Loucy (cell line): ENCODE measurements around the gene PROX2.

ENCODE experiments used
- H2AFZ ChIP-seq: fragments of 200-600 bp; sonication (generic); 2 replicates; pipeline ENCODE4 v1.6.0; 2016; ENCODE audit warnings: antibody characterized with exemption, mild to moderate bottlenecking, low read length, moderate library complexity
- H3F3A ChIP-seq: fragments of 200-600 bp; 2 replicates; pipeline ENCODE4 v1.6.0; 2016; ENCODE audit warnings: antibody characterized with exemption, low read depth, mild to moderate bottlenecking
- H3K27me3 ChIP-seq: fragments of 200-600 bp; sonication (generic); 2 replicates; pipeline ENCODE4 v1.6.1; 2014; ENCODE audit warnings: low read length, mild to moderate bottlenecking; ENCODE audit not compliant: insufficient read depth, poor library complexity, severe bottlenecking
- H3K36me3 ChIP-seq: fragments of 200-600 bp; sonication (generic); 2 replicates; pipeline ENCODE4 v1.6.1; 2016; ENCODE audit warnings: low read length; ENCODE audit not compliant: insufficient read depth
- H3K4me1 ChIP-seq: fragments of 200-600 bp; sonication (generic); 2 replicates; pipeline ENCODE4 v1.5.1; 2014; ENCODE audit warnings: low read length, mild to moderate bottlenecking; ENCODE audit not compliant: insufficient read depth, poor library complexity, severe bottlenecking
- H3K4me2 ChIP-seq: fragments of 200-600 bp; sonication (generic); 2 replicates; pipeline ENCODE4 v1.6.0; 2014; ENCODE audit warnings: antibody characterized with exemption, low read length, low read depth, mild to moderate bottlenecking; ENCODE audit not compliant: poor library complexity, severe bottlenecking
- H3K4me3 ChIP-seq: fragments of 200-600 bp; sonication (generic); 2 replicates; pipeline ENCODE4 v1.5.1; 2014; ENCODE audit warnings: low read length, mild to moderate bottlenecking, mixed read lengths; ENCODE audit not compliant: poor library complexity, severe bottlenecking
- H3K79me2 ChIP-seq: fragments of 200-600 bp; sonication (generic); 2 replicates; pipeline ENCODE4 v1.6.1; 2014; ENCODE audit warnings: low read length; ENCODE audit not compliant: insufficient read depth
- H3K9ac ChIP-seq: fragments of 200-600 bp; sonication (generic); 2 replicates; pipeline ENCODE4 v1.6.0; 2014; ENCODE audit warnings: mild to moderate bottlenecking, low read depth, low read length, moderate library complexity; ENCODE audit not compliant: poor library complexity, severe bottlenecking
- H3K9me2 ChIP-seq: fragments of 200-600 bp; sonication (generic); replicated peaks from 2 replicates; pipeline ENCODE4 v1.6.1; 2016; ENCODE audit warnings: low read depth, low read length, mixed read lengths
- H3K9me3 ChIP-seq: fragments of 200-600 bp; sonication (generic); 2 replicates; pipeline ENCODE4 v1.6.1; 2014; ENCODE audit warnings: mild to moderate bottlenecking, antibody characterized with exemption, low read length, low read depth; ENCODE audit not compliant: insufficient read depth
- H4K20me1 ChIP-seq: fragments of 200-600 bp; sonication (generic); 2 replicates; pipeline ENCODE4 v1.6.0; 2014; ENCODE audit warnings: antibody characterized with exemption, low read length, mild to moderate bottlenecking; ENCODE audit not compliant: insufficient read depth, poor library complexity, severe bottlenecking
- CTCF ChIP-seq: fragments of 200-600 bp; sonication (generic); conservative IDR thresholded peaks from 2 replicates; pipeline ENCODE4 v1.5.1; 2014; ENCODE audit warnings: mild to moderate bottlenecking, antibody characterized with exemption, low read length
- EZH2phosphoT487 ChIP-seq: fragments of 200-600 bp; IDR thresholded peaks from 2 replicates; pipeline ENCODE4 v1.6.1; 2018; ENCODE audit warnings: antibody characterized with exemption, mild to moderate bottlenecking, moderate library complexity, borderline replicate concordance

Gene PROX2

GRCh38 chr14:74917178-74917543 is 41.2 kb upstream of the PROX2 start:
- Histone ChIP-seq H4K20me1 (no peaks in the 10 kb centered on the region), H3K4me1 (no peaks in the 10 kb centered on the region), H3K27me3 (no peaks in the 10 kb centered on the region), H2AFZ (no peak overlapping the region), H3K36me3 (no peaks in the 10 kb centered on the region), H3K9ac (no peak overlapping the region), H3K4me2 (no peak overlapping the region), H3K9me2 (no peaks in the 10 kb centered on the region), H3K9me3 (no peaks in the 10 kb centered on the region), H3K79me2 (no peaks in the 10 kb centered on the region), H3F3A (no peaks in the 10 kb centered on the region), H3K4me3 (no peak overlapping the region)
- TF ChIP-seq CTCF (no peak), EZH2phosphoT487 (no peak)

GRCh38 chr14:74915826-74916225 is 39.9 kb upstream of the PROX2 start:
- H3K79me2 ChIP-seq, result no peaks in the 10 kb centered on the region
- no peaks in the 10 kb centered on the region for H3K4me1 ChIP-seq
- no peaks in the 10 kb centered on the region for H3F3A ChIP-seq
- H3K4me3 ChIP-seq, result no peak overlapping the region
- H3K9me2 ChIP-seq, result no peaks in the 10 kb centered on the region
- no peaks in the 10 kb centered on the region for H3K27me3 ChIP-seq
- no peaks in the 10 kb centered on the region for H3K9me3 ChIP-seq
- H2AFZ ChIP-seq, result no peak overlapping the region
- H3K4me2 ChIP-seq, result no peak overlapping the region
- no peak overlapping the region for H3K9ac ChIP-seq
- no peaks in the 10 kb centered on the region for H4K20me1 ChIP-seq
- H3K36me3 ChIP-seq, result no peaks in the 10 kb centered on the region
- no peak for TF ChIP-seq EZH2phosphoT487
- no peak for TF ChIP-seq CTCF

- H3K9me3 ChIP-seq, result no peaks in the 10 kb centered on the region
- no peak for TF ChIP-seq EZH2phosphoT487
- TF ChIP-seq CTCF, result no peak
- H3F3A ChIP-seq, result no peaks in the 10 kb centered on the region
- H4K20me1 ChIP-seq, result no peaks in the 10 kb centered on the region
- no peaks in the 10 kb centered on the region for H3K9me2 ChIP-seq
- H3K4me2 ChIP-seq, result no peak overlapping the region
- no peaks in the 10 kb centered on the region for H3K27me3 ChIP-seq
- no peak overlapping the region for H3K9ac ChIP-seq
- no peaks in the 10 kb centered on the region for H3K36me3 ChIP-seq
- H3K79me2 ChIP-seq, result no peaks in the 10 kb centered on the region
- no peak overlapping the region for H3K4me3 ChIP-seq
- no peak overlapping the region for H2AFZ ChIP-seq
- H3K4me1 ChIP-seq, result no peaks in the 10 kb centered on the region
Measured at GRCh38 chr14:74915426-74915825, 39.5 kb upstream of the PROX2 start.
